ENCODE data around the gene PLXNA4. TPM values are rescaled to one million over a fixed set of nuclear protein-coding genes. Genes with fewer than 3 reads are reported as not detected.

The PLXNA4 gene
- total RNA-seq, 1 experiment from 2014 or later = not detected

GRCh38 chr7:132246591-132246990 lies 329.7 kb downstream of the PLXNA4 start:
- intact Hi-C loops (cut with micrococcal nuclease) = no loop called here
- CTCF ChIA-PET = no interaction called here
- H3K27me3 ChIP-seq (ENCODE audit: insufficient read depth, low read length) = peaks cover 30% of the 10 kb centered on the region

GRCh38 chr7:132245539-132245938 lies 330.7 kb downstream of the PLXNA4 start:
- Histone ChIP-seq H3K27ac (ENCODE audit: low read depth, low read length) (no peak overlapping the region), H3K9me2 (ENCODE audit: insufficient read depth) (no peaks in the 10 kb centered on the region), H3K4me2 (ENCODE audit: low read length) (no peak overlapping the region), H3K9me3 (ENCODE audit: control insufficient read depth in 1 of 2, insufficient read depth in 1 of 2, low read depth in 1 of 2, low read length in 2 of 2) (no peaks in the 10 kb centered on the region), H4K20me1 (ENCODE audit: insufficient read depth) (no peaks in the 10 kb centered on the region), H3K79me2 (ENCODE audit: insufficient read depth, low read length) (no peaks in the 10 kb centered on the region), H3K27me3 (ENCODE audit: insufficient read depth, low read length) (peaks cover 36% of the 10 kb centered on the region), H3K36me3 (ENCODE audit: control insufficient read depth in 1 of 2, insufficient read depth in 2 of 2, low read length in 2 of 2) (no peaks in the 10 kb centered on the region), H2AFZ (ENCODE audit: low read depth, low read length, poor library complexity, severe bottlenecking) (no peak overlapping the region), H3K9ac (ENCODE audit: low read length) (no peak overlapping the region), H3K4me1 (ENCODE audit: control insufficient read depth in 1 of 2, insufficient read depth in 2 of 2, low read length in 2 of 2) (no peaks in the 10 kb centered on the region), H3K4me3 (replicated peaks in 1 of 2; ENCODE audit: low read depth in 1 of 2, low read length in 2 of 2) (no peak overlapping the region)
- no peak for TF ChIP-seq SIN3A (IDR thresholded peaks at IDR 0.05; ENCODE audit: low read depth)
- ChIA-PET POLR2A (no interaction called here), RAD21 (ENCODE audit: low non-redundant PET in 1 of 2, low total read pairs in 2 of 2, uncharacterized antibody in 2 of 2, unreplicated experiment in 2 of 2) (no interaction called here), CTCF (no interaction called here)
- intact Hi-C loops (cut with micrococcal nuclease) = no loop called here
- BruUV-seq (replicated peaks) = no TSS peak
- DNase-seq (ENCODE audit: low read depth, low spot score) (no peak), ATAC-seq (no peak)

More at GRCh38 chr7:132246591-132246990, 329.7 kb downstream of the PLXNA4 start:
- TF ChIP-seq ELF1 (IDR thresholded peaks at IDR 0.05; ENCODE audit: borderline replicate concordance, low read depth) = no peak
- no peak for TF ChIP-seq ZBTB33 (IDR thresholded peaks at IDR 0.05; ENCODE audit: extremely low read depth, insufficient replicate concordance, low read length)
- no peak for TF ChIP-seq SRF (IDR thresholded peaks at IDR 0.05; ENCODE audit: low read depth)
- Histone ChIP-seq H3K9me3 (ENCODE audit: control insufficient read depth in 1 of 2, insufficient read depth in 1 of 2, low read depth in 1 of 2, low read length in 2 of 2) (no peaks in the 10 kb centered on the region), H2AFZ (ENCODE audit: low read depth, low read length, poor library complexity, severe bottlenecking) (no peak overlapping the region), H3K9me2 (ENCODE audit: insufficient read depth) (no peaks in the 10 kb centered on the region), H3K79me2 (ENCODE audit: insufficient read depth, low read length) (no peaks in the 10 kb centered on the region), H4K20me1 (ENCODE audit: insufficient read depth) (no peaks in the 10 kb centered on the region), H3K4me1 (ENCODE audit: control insufficient read depth in 1 of 2, insufficient read depth in 2 of 2, low read length in 2 of 2) (no peaks in the 10 kb centered on the region), H3K27ac (ENCODE audit: low read depth, low read length) (no peak overlapping the region), H3K36me3 (ENCODE audit: control insufficient read depth in 1 of 2, insufficient read depth in 2 of 2, low read length in 2 of 2) (no peaks in the 10 kb centered on the region), H3K4me2 (ENCODE audit: low read length) (no peak overlapping the region), H3K9ac (ENCODE audit: low read length) (no peak overlapping the region), H3K4me3 (replicated peaks in 1 of 2; ENCODE audit: low read depth in 1 of 2, low read length in 2 of 2) (no peak overlapping the region)
- RAD21 ChIA-PET (ENCODE audit: low non-redundant PET in 1 of 2, low total read pairs in 2 of 2, uncharacterized antibody in 2 of 2, unreplicated experiment in 2 of 2) = no interaction called here
- POLR2A ChIA-PET = no interaction called here
- no peak for DNase-seq (ENCODE audit: low read depth, low spot score)
- BruUV-seq (replicated peaks) = no TSS peak
- ATAC-seq = no peak
